Endothelial cell of umbilical vein (primary cell): ENCODE results near the gene TSHZ3. TPM values are rescaled to one million over a fixed set of nuclear protein-coding genes. Genes with fewer than 3 reads are reported as not detected.

Source experiments
- BruUV-seq: library from RNA; stranded (reverse); fragments of 400-500 nt; replicated peaks from 2 replicates; lab custom pipeline; 2021; lab: Mats Ljungman, UMichigan
- CTCF ChIA-PET: fragments of 300-600, 350-600 bp; sonication (Branson Sonifier 250); formaldehyde crosslinking; loops from one replicate; lab custom pipeline; 2021; ENCODE audit warnings: antibody characterized with exemption, inconsistent platforms; lab: Charles Lee
- POLR2A ChIA-PET: fragments of 300-600, 350-600 bp; sonication (Branson Sonifier 250); formaldehyde crosslinking; loops from one replicate; lab custom pipeline; 2021; ENCODE audit warnings: antibody characterized with exemption, inconsistent platforms; lab: Charles Lee
- DNase-seq: peaks from one replicate; pipeline ENCODE4 v3.0.0-alpha.2; 2011; ENCODE audit warnings: low read depth, low spot score
- FAIRE-seq: peaks from 2 replicates; lab custom pipeline; 2011; peaks lifted over from hg19 to GRCh38; lab: Jason Lieb, UNC
- H2AFZ ChIP-seq: 2 replicates; pipeline ENCODE4 v1.6.0; 2012; ENCODE audit warnings: low read depth, low read length, control low read depth, inconsistent platforms
- H3K27ac ChIP-seq: 2 replicates; pipeline ENCODE4 v1.5.1; 2011; ENCODE audit warnings: low read depth, mild to moderate bottlenecking, control low read depth, low read length, moderate library complexity; ENCODE audit not compliant: insufficient read depth
- H3K27me3 ChIP-seq, 2 experiments: 2 replicates each; pipeline versions ENCODE4 v1.6.0 to v1.6.1; 2011; ENCODE audit warnings: low read length in 2 of 2, mixed read lengths in 1 of 2; ENCODE audit not compliant: control insufficient read depth in 2 of 2, insufficient read depth in 2 of 2
- H3K36me3 ChIP-seq, 2 experiments: 2 replicates in 1 of 2; 3 replicates in 1 of 2; pipeline ENCODE4 v1.5.1; 2011; ENCODE audit warnings: low read length in 2 of 2, mild to moderate bottlenecking in 1 of 2, moderate library complexity in 1 of 2; ENCODE audit not compliant: control insufficient read depth in 2 of 2, insufficient read depth in 2 of 2; ENCODE audit errors: extremely low read depth in 1 of 2
- H3K4me1 ChIP-seq: 3 replicates; pipeline ENCODE4 v1.5.1; 2011; ENCODE audit warnings: mild to moderate bottlenecking, low read length; ENCODE audit not compliant: control insufficient read depth, insufficient read depth; ENCODE audit errors: extremely low read depth
- H3K4me2 ChIP-seq: 2 replicates; pipeline ENCODE4 v1.6.1; 2011; ENCODE audit warnings: low read length, control low read depth, mixed read lengths; ENCODE audit not compliant: insufficient read depth
- H3K4me3 ChIP-seq, 3 experiments: fragments of 200-600 bp in 1 of 3; sonication (generic), shearing (Covaris generic) in 1 of 3; replicated peaks in 1 of 3; 2 replicates each; pipeline ENCODE4 v1.5.1; 2011 to 2016; ENCODE audit warnings: control low read depth in 3 of 3, low read length in 3 of 3, mild to moderate bottlenecking in 2 of 3, inconsistent platforms in 1 of 3, low read depth in 1 of 3, moderate library complexity in 1 of 3; ENCODE audit not compliant: insufficient read depth in 1 of 3
- H3K79me2 ChIP-seq: 2 replicates; pipeline ENCODE4 v1.6.0; 2012; ENCODE audit warnings: low read length, inconsistent platforms; ENCODE audit not compliant: control insufficient read depth, insufficient read depth
- H3K9ac ChIP-seq: replicated peaks from 2 replicates; pipeline ENCODE3; 2011; ENCODE audit warnings: low read length, control low read depth; ENCODE audit not compliant: insufficient read depth; ENCODE audit errors: extremely low read depth
- H3K9me1 ChIP-seq: replicated peaks from 3 replicates; pipeline ENCODE4 v1.6.0; 2011; ENCODE audit warnings: mild to moderate bottlenecking, low read length; ENCODE audit not compliant: control insufficient read depth, insufficient read depth; ENCODE audit errors: extremely low read depth
- H3K9me3 ChIP-seq: replicated peaks from 2 replicates; pipeline ENCODE4 v1.5.1; 2012; ENCODE audit warnings: low read length, inconsistent platforms; ENCODE audit not compliant: control insufficient read depth, insufficient read depth
- H4K20me1 ChIP-seq: replicated peaks from 2 replicates; pipeline ENCODE3; 2011; ENCODE audit warnings: mild to moderate bottlenecking, low read length; ENCODE audit not compliant: control insufficient read depth, insufficient read depth; ENCODE audit errors: extremely low read depth
- EZH2 ChIP-seq: IDR thresholded peaks from 2 replicates; pipeline ENCODE4 v1.6.1; 2012; ENCODE audit warnings: borderline replicate concordance, low read depth, mild to moderate bottlenecking, moderate library complexity, low read length, inconsistent platforms; ENCODE audit not compliant: severe bottlenecking
- FOS ChIP-seq: IDR thresholded peaks from 2 replicates; pipeline ENCODE4 v1.6.1; 2011; ENCODE audit warnings: mild to moderate bottlenecking, low read length, moderate library complexity, borderline replicate concordance; ENCODE audit not compliant: insufficient read depth
- GATA2 ChIP-seq: IDR thresholded peaks from 2 replicates; pipeline ENCODE4 v1.7.0; 2011; ENCODE audit warnings: low read depth, mild to moderate bottlenecking, moderate library complexity, mixed read lengths, low read length; ENCODE audit not compliant: insufficient read length, insufficient read depth
- JUN ChIP-seq: IDR thresholded peaks from 2 replicates; pipeline ENCODE4 v1.6.1; 2011; ENCODE audit warnings: borderline replicate concordance, low read depth; ENCODE audit not compliant: insufficient read length, insufficient read depth
- MYC ChIP-seq: IDR thresholded peaks from one replicate; pipeline ENCODE4 v1.6.1; 2011; ENCODE audit warnings: mild to moderate bottlenecking, low read depth, low read length
- POLR2A ChIP-seq: IDR thresholded peaks from 2 replicates; pipeline ENCODE4 v1.6.1; 2012; ENCODE audit warnings: low read depth, mild to moderate bottlenecking, control low read depth, low read length
- POLR2AphosphoS5 ChIP-seq: IDR thresholded peaks from 2 replicates; pipeline ENCODE4 v1.6.1; 2012; ENCODE audit warnings: low read depth, mild to moderate bottlenecking, control low read depth, low read length, moderate library complexity; ENCODE audit not compliant: insufficient read depth
- dilution Hi-C: fragments of 300-500 bp; cut with MboI; formaldehyde crosslinking; loops from one replicate; pipeline ENCODE4 v1.15.0; 2019; ENCODE audit warnings: low sequenced_read_pairs; ENCODE audit not compliant: extremely low pct_ligation_motif_present
- intact Hi-C: fragments of 100-400 bp; cut with micrococcal nuclease; formaldehyde crosslinking; loops from one replicate; pipeline ENCODE4 v1.10.0; 2022
- polyA plus RNA-seq, 4 experiments: library from polyadenylated mRNA; depleted of rRNA in 3 of 4; stranded (reverse) in 3 of 4; unstranded in 1 of 4; fragments of >200 nt; gene quantifications; 2 replicates each; pipeline versions ENCODE4 v1.2.1 to v1.2.3, GENCODE V29; 2011 to 2012; ENCODE audit warnings: missing spikeins in 1 of 4
- total RNA-seq: library from RNA; stranded (reverse); gene quantifications from 2 replicates; pipeline ENCODE4 v1.2.3, GENCODE V29; 2021
- TF ChIP-seq, protein P1 (sequence below), 2 donors: IDR thresholded peaks; 1 replicate in 1 of 2; 2 replicates in 1 of 2; pipeline ENCODE4 v1.5.1; 2011; ENCODE audit warnings: low read length in 2 of 2, mild to moderate bottlenecking in 2 of 2, moderate library complexity in 2 of 2, control low read depth in 1 of 2, inconsistent platforms in 1 of 2, low read depth in 1 of 2; ENCODE audit not compliant: insufficient read depth in 1 of 2; ENCODE audit errors: extremely low read depth in 1 of 2
- TF ChIP-seq, protein P2 (sequence below): IDR thresholded peaks from 2 replicates; pipeline ENCODE4 v1.6.1; 2011; ENCODE audit not compliant: insufficient read depth, insufficient read length

TSHZ3 gene
- total and polyA plus RNA-seq, 2 donors (not counting 3 experiments of a cell fraction or from before 2014, with no cell fraction given), result 1.2 to 6.2 TPM

DNA sequence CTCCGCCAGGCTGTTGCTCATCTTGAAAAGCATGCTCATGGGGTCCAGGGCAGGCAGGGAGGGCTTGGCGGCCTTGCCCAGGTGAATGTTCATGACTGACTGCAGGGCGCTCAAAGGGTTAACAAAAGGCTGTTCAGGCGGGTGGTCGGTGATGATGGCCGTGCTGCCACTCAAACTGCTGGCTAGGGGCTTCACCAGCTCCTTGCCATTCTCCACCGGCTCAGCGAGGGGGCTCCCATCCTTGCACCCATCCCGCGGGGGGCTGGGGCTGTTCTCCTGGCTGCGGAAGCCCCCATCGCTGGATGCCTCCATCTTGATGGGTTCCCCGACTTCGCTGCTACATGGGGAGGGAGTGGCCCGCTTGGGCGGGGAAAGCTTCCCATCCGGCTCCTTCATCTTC is 71.7 kb downstream of the TSHZ3 start:
- no TSS peak for BruUV-seq
- no peaks in the 10 kb centered on the region for H3K36me3 ChIP-seq
- dilution Hi-C loops, result no loop called here

DNA sequence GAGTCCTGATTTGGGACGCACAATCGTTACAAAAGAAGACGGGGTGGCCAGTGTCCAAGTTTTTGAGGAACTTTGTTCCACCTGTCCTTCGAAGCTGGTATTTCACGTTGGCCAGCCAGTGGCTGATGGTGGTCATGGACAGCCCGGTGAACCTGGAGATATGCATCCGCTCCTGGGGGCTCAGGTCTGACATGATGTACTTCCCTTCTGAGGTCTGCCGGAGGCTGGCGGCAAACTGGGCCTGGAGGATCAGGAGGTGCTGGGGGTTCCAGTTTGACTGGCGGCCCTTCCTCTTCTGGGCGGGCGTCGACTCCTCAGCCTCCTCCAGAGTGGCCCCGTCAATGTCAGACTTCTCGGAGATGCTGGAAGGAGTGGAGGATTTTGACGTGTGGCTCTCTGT is 72.4 kb downstream of the TSHZ3 start:
- no peak overlapping the region for H3K4me2 ChIP-seq
- DNase-seq (no peak), FAIRE-seq (no peak)
- dilution Hi-C loops (no loop called here), intact Hi-C loops (no loop called here)
- TF ChIP-seq POLR2AphosphoS5, result no peak
- TF ChIP-seq POLR2A, result no peak
- TF ChIP-seq, protein P1, sequence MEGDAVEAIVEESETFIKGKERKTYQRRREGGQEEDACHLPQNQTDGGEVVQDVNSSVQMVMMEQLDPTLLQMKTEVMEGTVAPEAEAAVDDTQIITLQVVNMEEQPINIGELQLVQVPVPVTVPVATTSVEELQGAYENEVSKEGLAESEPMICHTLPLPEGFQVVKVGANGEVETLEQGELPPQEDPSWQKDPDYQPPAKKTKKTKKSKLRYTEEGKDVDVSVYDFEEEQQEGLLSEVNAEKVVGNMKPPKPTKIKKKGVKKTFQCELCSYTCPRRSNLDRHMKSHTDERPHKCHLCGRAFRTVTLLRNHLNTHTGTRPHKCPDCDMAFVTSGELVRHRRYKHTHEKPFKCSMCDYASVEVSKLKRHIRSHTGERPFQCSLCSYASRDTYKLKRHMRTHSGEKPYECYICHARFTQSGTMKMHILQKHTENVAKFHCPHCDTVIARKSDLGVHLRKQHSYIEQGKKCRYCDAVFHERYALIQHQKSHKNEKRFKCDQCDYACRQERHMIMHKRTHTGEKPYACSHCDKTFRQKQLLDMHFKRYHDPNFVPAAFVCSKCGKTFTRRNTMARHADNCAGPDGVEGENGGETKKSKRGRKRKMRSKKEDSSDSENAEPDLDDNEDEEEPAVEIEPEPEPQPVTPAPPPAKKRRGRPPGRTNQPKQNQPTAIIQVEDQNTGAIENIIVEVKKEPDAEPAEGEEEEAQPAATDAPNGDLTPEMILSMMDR (IDR thresholded peaks at IDR 0.05; ENCODE audit: extremely low read depth in 1 of 2, insufficient read depth in 1 of 2, low read depth in 1 of 2, low read length in 2 of 2), result no peak
- TF ChIP-seq JUN, result no peak
- no peak for TF ChIP-seq EZH2
- TF ChIP-seq, protein P2, sequence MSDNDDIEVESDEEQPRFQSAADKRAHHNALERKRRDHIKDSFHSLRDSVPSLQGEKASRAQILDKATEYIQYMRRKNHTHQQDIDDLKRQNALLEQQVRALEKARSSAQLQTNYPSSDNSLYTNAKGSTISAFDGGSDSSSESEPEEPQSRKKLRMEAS, result no peak
- no peak for TF ChIP-seq MYC
- no peak for TF ChIP-seq FOS
- TF ChIP-seq GATA2, result no peak
- H3K79me2 ChIP-seq, result no peaks in the 10 kb centered on the region
- BruUV-seq, result no TSS peak
- CTCF ChIA-PET, result no interaction called here
- no peaks in the 10 kb centered on the region for H3K4me1 ChIP-seq
- no peak overlapping the region for H3K4me3 ChIP-seq
- H3K36me3 ChIP-seq, result no peaks in the 10 kb centered on the region
- no peaks in the 10 kb centered on the region for H3K9me1 ChIP-seq
- H2AFZ ChIP-seq, result no peak overlapping the region
- POLR2A ChIA-PET, result no interaction called here
- H3K27ac ChIP-seq, result no peak overlapping the region
- H3K9me3 ChIP-seq, result no peaks in the 10 kb centered on the region
- no peak overlapping the region for H3K9ac ChIP-seq
- no peaks in the 10 kb centered on the region for H4K20me1 ChIP-seq
- H3K27me3 ChIP-seq, result no peaks in the 10 kb centered on the region

More for the DNA sequence above, 71.7 kb downstream of the TSHZ3 start:
- FAIRE-seq (no peak), DNase-seq (no peak)
- H3K9me1 ChIP-seq, result no peaks in the 10 kb centered on the region
- no peaks in the 10 kb centered on the region for H3K9me3 ChIP-seq
- H3K27ac ChIP-seq, result no peak overlapping the region
- H3K4me3 ChIP-seq, result no peak overlapping the region
- H2AFZ ChIP-seq, result no peak overlapping the region
- intact Hi-C loops, result no loop called here
- H4K20me1 ChIP-seq, result no peaks in the 10 kb centered on the region
- POLR2A ChIA-PET, result no interaction called here
- CTCF ChIA-PET, result no interaction called here
- no peaks in the 10 kb centered on the region for H3K4me1 ChIP-seq
- no peaks in the 10 kb centered on the region for H3K27me3 ChIP-seq
- H3K79me2 ChIP-seq, result no peaks in the 10 kb centered on the region
- H3K9ac ChIP-seq, result no peak overlapping the region
- no peak overlapping the region for H3K4me2 ChIP-seq
- no peak for TF ChIP-seq EZH2
- TF ChIP-seq GATA2, result no peak
- no peak for TF ChIP-seq FOS
- no peak for TF ChIP-seq POLR2A
- TF ChIP-seq, protein P1 (IDR thresholded peaks at IDR 0.05; ENCODE audit: extremely low read depth in 1 of 2, insufficient read depth in 1 of 2, low read depth in 1 of 2, low read length in 2 of 2), result no peak
